Measurements from ENCODE around the gene TSKU.
A peak's percentile ranks its signal among the peaks of the same experiment; 100 is the strongest.

The TSKU gene

GRCh38 chr11:76753449-76753848, 29.7 kb upstream of the TSKU start:
- no peak for DNase-seq

DNA sequence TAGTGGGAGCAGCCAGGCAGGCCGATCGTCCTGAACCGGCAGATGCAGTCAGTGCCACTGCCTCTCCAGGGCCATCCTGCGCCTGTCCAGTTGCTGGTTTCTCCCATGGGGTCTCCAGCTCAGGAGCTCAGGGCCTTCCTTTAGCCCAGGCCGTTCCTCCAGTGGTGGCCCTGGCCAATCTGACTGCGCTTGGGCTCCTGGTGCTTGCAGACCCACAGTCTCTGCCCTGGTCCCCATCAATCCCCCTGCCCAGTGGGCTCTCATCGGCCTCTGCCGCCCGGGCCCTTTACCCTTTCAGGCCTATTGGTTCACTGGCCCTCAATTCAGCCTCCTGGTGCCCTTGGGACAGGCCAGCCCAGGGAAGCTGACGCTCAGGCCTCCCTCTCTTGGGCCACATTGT, 29.2 kb upstream of the TSKU start:
- DNase-seq = no peak

- no peak for DNase-seq
Observed at GRCh38 chr11:76756341-76756741, 26.8 kb upstream of the TSKU start.

DNA sequence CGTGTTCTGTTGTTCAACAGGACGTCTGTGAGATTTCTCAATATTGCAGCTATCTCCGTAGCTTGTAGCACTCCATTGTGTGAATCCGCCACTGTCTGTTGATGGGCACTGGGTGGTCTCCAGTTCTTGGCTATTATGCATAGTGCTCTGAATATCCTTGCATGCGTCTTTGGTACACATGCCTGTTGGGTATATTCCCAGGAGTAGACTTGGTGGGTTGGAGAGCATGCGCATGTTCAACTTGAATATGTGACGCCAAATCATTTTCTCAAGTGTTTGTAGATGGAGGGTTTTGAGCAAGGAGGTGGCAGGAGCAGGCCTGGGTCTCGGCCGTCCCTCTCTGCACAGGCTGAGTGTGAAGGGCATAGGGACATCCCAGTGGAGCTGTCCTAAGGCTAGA, 24.8 kb upstream of the TSKU start:
- no peak for DNase-seq

DNA sequence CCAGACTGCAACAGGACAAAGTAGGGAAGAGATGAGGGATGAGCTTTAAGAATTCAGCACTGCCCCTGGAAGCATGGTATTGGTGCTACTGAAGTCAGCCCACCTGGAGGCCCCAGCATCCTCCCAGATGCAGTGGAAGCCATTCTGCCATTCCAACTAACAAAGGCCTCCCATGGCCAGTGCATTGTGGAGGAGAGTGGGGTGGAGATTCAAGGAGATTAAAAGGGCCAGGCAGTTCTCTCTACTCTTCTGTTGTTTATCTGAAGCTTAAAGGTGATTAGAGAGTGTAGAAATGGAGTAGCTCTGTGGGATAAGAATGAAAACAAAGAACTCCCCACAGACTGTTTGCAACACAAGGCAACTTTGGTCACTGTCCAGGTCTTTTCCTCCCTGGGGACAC, 24.1 kb upstream of the TSKU start:
- no peak for DNase-seq

DNA sequence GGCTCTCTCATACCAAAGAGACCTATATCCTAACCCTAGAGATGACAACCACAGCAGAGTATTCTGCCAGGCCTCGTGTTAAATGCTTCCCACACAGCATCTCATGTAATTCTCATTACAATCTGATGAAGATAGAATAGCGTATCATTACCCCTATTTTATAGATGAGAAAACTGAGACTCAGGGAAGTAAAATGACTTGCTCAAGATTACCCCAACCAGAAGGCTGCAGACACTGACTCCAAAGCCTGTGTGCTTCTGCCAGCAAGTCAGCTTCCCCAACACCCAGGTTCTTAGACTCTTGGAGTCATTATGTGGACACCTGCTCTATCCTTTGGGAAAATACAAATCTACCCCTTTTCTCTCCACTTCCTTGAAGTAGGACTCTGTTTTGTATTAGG, 23.6 kb upstream of the TSKU start:
- DNase-seq = no peak

GRCh38 chr11:76760236-76760635, 22.9 kb upstream of the TSKU start:
- no peak for DNase-seq

- DNase-seq = no peak
Observed at GRCh38 chr11:76761718-76762355, 21.3 kb upstream of the TSKU start.

DNA sequence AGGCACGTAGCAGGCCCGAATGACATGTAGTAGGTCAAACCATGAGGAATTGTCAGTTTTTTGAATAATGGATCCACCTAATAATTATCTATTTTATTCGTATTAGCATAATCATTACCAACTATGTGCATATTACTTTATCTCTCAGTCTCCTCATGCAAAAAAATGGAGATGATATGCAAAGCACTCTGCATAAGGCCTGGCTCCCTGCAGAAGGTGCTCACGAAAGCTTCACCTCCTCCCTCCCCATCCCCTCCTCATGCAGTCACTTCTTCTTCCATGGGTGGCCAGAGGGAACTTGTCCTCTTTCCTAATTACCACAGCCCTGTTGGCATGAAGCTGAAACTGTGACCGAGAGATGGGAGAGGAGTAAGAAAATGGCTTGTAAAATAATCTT, 20.8 kb upstream of the TSKU start:
- DNase-seq = no peak

- no peak for DNase-seq
Observed at GRCh38 chr11:76762867-76763572, 20.1 kb upstream of the TSKU start.

DNA sequence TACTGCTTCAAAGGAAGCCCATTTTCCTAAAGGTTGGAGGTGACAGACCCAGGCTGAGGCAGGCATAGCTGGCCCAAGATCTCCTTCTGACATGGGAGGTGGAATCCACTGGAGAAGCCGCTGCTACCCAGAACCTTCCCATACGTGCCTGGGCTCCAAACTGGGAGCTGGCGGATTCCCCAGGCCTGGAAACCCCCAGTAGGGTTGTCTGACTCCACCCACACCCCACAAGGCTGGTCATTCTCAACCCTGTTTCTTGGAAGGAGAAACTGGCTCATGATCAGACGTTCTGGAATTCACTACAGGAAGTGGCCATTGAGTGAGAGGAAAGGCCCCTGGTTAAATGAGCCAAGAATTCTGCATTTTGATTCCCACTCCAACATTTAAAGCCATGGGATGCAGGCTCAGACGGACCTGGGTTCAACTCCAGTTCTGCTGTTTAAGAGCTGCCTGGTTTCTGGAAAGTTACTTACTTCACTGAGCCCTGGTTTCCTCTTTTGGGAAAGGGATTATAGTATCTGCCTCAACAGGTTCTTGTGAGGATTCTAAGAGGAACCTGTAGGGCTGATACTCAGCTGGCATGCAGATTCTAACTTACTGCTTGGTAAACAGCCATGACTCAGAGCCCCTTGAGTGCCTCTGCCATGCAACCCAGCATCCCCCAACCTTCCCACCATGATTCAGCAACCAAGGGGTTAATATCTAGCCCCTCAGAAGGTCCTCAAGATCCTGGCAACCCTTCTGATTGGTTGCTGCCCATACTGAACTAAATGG, 19.4 kb upstream of the TSKU start:
- DNase-seq = no peak

- DNase-seq = no peak
Observed at GRCh38 chr11:76764941-76765665, 18.1 kb upstream of the TSKU start.

GRCh38 chr11:76765863-76766350, 17.2 kb upstream of the TSKU start:
- no peak for DNase-seq

DNA sequence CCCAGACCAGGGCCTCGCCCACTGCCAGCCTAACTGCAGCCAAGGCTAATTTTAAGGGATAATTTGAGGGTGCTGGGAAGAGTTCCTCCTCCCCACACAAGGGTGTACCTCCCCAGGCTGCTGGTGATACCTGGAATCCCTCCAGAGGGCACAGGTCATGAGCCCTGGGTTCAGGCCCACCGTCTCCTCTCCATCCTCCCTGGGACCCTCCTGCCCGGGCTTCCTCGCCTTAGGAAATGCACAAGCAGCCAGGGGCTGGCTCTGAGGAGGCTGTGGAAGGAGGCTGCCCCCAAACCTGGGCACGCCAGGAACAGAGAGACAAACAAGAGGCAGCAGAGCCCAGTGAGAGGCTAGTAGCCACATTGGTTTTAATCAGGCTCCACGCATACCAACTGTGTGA, 16.6 kb upstream of the TSKU start:
- DNase-seq = no peak

DNA sequence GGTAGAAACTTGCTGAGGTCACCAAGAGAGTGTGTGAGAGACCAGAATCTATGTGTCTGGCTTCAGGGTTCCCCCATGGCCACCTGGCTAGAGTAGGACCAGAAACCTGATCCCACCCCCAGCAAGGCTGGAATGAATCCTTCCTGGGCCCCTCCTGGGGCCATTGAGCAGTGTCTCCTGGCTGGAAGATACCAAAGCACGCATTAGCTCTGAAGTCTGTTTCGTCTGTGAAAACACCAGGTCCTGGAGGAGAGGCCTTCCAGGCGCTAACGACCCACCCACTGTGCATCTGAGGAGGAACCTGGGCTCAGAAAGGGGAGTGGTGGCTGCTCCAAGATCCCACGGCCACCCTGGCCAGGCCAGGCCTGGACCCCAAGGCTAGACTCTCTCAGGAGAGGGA, 15.5 kb upstream of the TSKU start:
- no peak for DNase-seq

DNA sequence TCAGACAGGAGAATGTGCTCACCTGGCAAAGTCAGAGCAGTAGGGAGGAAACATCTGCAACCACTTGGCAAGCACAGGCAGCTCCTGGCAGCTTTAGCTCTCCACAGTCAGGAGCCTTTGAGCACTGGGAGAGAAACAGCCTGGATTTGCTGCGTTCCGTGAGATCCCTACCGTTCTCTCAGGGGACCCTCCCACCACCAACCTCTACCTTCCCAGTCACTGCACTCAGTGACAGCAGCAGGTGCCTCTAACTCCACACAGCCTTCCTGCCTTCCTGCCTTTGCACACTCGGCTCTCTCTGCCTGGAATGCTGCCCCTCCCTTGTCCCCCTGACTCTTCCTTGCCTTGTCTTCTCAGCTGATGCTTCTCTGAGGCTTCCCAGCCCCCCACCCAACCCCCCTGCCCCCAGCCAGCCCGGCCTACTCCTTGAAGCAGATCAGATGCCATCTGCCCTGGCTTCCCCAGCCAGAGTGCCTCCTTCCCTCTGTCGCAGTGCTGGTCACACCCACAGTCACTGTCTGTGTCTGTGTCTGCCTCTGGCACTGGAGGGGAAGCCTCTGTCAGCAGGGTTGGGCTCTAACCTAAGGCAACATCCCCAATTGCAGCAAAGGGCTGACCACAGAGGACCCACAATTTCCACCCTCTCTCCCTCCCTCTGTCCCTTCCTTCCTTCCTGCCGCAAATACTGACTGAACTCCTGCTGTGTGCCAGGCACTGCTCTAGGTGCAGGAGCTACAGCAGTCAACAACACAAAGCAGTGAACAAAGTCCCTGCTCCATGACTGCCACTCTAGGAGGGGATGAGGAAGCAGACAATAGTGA, 14.9 kb upstream of the TSKU start:
- peak; percentile 10 for DNase-seq

- no peak for DNase-seq
Observed at GRCh38 chr11:76768909-76769560, 14.1 kb upstream of the TSKU start.

DNA sequence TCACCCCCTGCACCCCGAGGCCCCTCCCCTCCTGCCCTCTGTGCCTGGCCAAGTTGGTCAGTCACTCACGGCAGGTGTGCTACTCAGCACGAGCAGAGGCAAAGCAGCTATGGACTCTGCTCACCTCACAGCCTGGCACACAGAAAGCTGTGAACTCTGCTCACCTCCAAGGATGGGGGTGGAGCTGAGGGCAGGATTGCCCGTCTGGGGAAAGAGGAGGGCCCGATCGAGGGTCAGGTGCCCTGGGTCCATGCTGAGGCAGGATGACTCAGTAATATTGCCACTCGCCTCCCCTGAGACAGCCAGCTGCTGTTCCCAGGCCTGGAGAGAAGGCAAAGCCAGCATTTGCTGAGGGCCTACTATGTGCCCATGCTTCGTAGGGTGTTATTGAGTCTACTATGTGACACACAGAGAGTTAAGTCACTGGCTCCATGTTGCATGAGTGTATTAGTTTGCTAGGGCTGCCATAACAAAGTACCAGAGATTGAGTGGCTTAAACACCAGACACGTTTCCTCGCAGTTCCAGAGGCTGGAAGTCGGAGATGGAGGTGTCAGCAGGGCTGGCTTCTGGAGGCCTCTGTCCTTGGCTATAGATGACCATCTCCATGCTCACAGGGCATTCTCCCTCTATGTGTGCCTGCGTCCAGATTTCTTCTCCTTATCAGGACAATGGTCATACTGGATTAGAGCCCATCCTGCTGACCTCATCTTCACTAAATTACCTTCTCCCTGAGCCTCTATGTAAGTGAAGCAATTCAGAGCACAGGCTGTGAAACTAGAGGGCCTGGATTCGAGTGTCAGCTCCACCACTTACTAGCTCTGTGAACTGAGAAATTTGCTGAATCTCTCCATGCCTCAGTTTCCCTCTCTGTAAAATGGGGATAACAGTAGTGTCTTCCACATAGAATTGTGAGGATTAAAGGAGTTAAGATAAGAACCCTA, 13.2 kb upstream of the TSKU start:
- DNase-seq = no peak

DNA sequence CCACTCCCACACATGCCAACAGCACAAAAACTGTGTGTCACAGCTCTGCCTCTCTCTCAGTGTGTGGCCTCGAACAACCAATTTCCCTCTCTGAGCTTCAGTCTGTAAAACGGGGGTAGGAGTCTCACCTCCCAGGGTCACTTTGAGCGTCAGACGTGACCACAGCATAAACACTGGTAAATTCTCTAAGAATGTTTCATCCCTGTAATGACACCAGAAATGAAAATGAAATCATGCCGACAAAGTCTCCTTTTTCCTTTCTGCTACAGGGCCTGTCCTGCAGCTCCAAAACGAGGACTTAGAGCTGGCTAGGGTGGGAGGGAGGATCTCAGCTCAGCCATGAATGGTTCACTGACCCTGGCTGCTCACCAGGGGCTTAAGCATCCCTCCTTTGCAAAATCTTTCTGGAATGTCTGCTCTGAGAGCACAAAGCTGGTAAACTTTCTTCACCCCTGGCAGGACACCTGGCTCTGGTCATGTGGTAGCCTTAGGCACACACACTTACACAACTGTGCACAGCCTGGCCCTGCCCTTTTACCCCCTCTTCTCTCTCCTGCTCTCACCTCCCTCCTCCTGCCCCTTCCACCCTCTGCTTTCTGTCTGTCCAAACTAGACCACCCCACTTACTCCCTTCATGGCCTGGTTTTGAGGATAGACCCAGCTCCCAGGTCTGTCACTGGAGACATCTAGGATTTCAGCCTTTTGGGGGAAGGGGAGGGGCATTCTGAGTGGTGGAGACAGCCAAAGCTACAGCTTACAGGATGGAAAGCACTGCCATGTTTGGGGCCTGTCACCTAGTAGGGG, 12.3 kb upstream of the TSKU start:
- no peak for DNase-seq
